DOHH2 (cell line): Measurements from ENCODE around the gene ITIH5.

Experiments used
- CTCF ChIP-seq: fragments of 200-600 bp; sonication (generic); IDR thresholded peaks from one replicate; pipeline ENCODE4 v1.5.1; 2014; ENCODE audit warnings: antibody characterized with exemption, mild to moderate bottlenecking, low read depth, low read length; ENCODE audit not compliant: poor library complexity, severe bottlenecking
- EZH2phosphoT487 ChIP-seq: fragments of 200-600 bp; sonication (generic); IDR thresholded peaks from 2 replicates; pipeline ENCODE4 v1.6.1; 2017; ENCODE audit warnings: borderline replicate concordance, mild to moderate bottlenecking, antibody characterized with exemption, low read length, moderate library complexity, mixed read lengths

- TF ChIP-seq CTCF = no peak
- TF ChIP-seq EZH2phosphoT487 = no peak
Measured at GRCh38 chr10:7553531-7553930, 113.2 kb downstream of the ITIH5 start.
